Karpas-422 (cell line): Measurements from ENCODE around the gene MOB1B. TPM values are rescaled to one million over a fixed set of nuclear protein-coding genes. Genes with fewer than 3 reads are reported as not detected.
A peak's percentile ranks its signal among the peaks of the same experiment; 100 is the strongest.
"Not testable (repeated sequence)": the region's sequence is repeated elsewhere in the genome, so short reads cannot be mapped to it uniquely, and the experiment has no call there.

ENCODE experiments used
- DNase-seq: peaks from one replicate; pipeline ENCODE4 v3.0.0-alpha.2; 2015
- H2AFZ ChIP-seq: fragments of 200-600 bp; sonication (generic); 2 replicates; pipeline ENCODE4 v1.6.1; 2014; ENCODE audit warnings: antibody characterized with exemption, low read length, mixed read lengths
- H3K27ac ChIP-seq: fragments of 200-600 bp; sonication (generic); 2 replicates; pipeline ENCODE4 v1.5.1; 2014; ENCODE audit warnings: mild to moderate bottlenecking, low read length, moderate library complexity
- H3K27me3 ChIP-seq: fragments of 200-600 bp; sonication (generic); 2 replicates; pipeline ENCODE4 v1.6.1; 2014; ENCODE audit warnings: low read length, mixed read lengths
- H3K36me3 ChIP-seq: fragments of 200-600 bp; sonication (generic); 2 replicates; pipeline ENCODE4 v1.6.1; 2014; ENCODE audit warnings: low read length, mixed read lengths; ENCODE audit not compliant: insufficient read depth
- H3K4me1 ChIP-seq: fragments of 200-600 bp; sonication (generic); 2 replicates; pipeline ENCODE4 v1.6.1; 2014; ENCODE audit warnings: mild to moderate bottlenecking, low read length, mixed read lengths
- H3K4me2 ChIP-seq: fragments of 200-600 bp; sonication (generic); 2 replicates; pipeline ENCODE4 v1.6.1; 2014; ENCODE audit warnings: low read length, low read depth, mild to moderate bottlenecking; ENCODE audit not compliant: poor library complexity, severe bottlenecking
- H3K4me3 ChIP-seq: fragments of 200-600 bp; sonication (generic); 2 replicates; pipeline ENCODE4 v1.5.1; 2014; ENCODE audit warnings: mild to moderate bottlenecking, antibody characterized with exemption, low read length, mixed read lengths
- H3K79me2 ChIP-seq: fragments of 200-600 bp; sonication (generic); 2 replicates; pipeline ENCODE4 v1.6.1; 2014; ENCODE audit warnings: mild to moderate bottlenecking, low read length, mixed read lengths
- H3K9ac ChIP-seq: fragments of 200-600 bp; sonication (generic); 2 replicates; pipeline ENCODE4 v1.6.0; 2014; ENCODE audit warnings: low read length
- H3K9me2 ChIP-seq: fragments of 200-600 bp; sonication (generic), shearing (Covaris generic); replicated peaks from 2 replicates; pipeline ENCODE4 v1.6.0; 2014; ENCODE audit warnings: mild to moderate bottlenecking, low read length, moderate library complexity; ENCODE audit not compliant: insufficient read depth
- H3K9me3 ChIP-seq: fragments of 300-700, 200-600 bp; sonication (generic); 2 replicates; pipeline ENCODE4 v1.6.1; 2014; ENCODE audit warnings: low read length, mixed read lengths
- H4K20me1 ChIP-seq: fragments of 200-600 bp; sonication (generic); 2 replicates; pipeline ENCODE4 v1.6.1; 2014; ENCODE audit warnings: mild to moderate bottlenecking, antibody characterized with exemption, low read length, low read depth; ENCODE audit not compliant: insufficient read depth
- total RNA-seq: library from RNA; depleted of rRNA; stranded (reverse); fragments of >200 nt; shearing (Covaris generic); gene quantifications from 2 replicates; pipeline ENCODE4 v1.2.3, GENCODE V29; 2014; ENCODE audit warnings: low replicate concordance

MOB1B gene
- total RNA-seq, 1 experiment from 2014 or later = 55.6 TPM

GRCh38 chr4:71008196-71008595, 106.0 kb downstream of the MOB1B start:
- peak overlapping the region; percentile 73 for H3K27ac ChIP-seq
- no peak overlapping the region for H3K9ac ChIP-seq
- no peak overlapping the region for H2AFZ ChIP-seq
- H3K4me1 ChIP-seq = peaks cover 67% of the 10 kb centered on the region
- H3K4me3 ChIP-seq = no peak overlapping the region
- H3K4me2 ChIP-seq = no peak overlapping the region
- no peaks in the 10 kb centered on the region for H3K27me3 ChIP-seq
- no peaks in the 10 kb centered on the region for H3K9me2 ChIP-seq
- H3K36me3 ChIP-seq = peaks cover 26% of the 10 kb centered on the region
- no peak for DNase-seq
- no peaks in the 10 kb centered on the region for H3K9me3 ChIP-seq
- H3K79me2 ChIP-seq = peaks cover 92% of the 10 kb centered on the region
- no peaks in the 10 kb centered on the region; the same call in none of the 2 replicates for H4K20me1 ChIP-seq

DNA sequence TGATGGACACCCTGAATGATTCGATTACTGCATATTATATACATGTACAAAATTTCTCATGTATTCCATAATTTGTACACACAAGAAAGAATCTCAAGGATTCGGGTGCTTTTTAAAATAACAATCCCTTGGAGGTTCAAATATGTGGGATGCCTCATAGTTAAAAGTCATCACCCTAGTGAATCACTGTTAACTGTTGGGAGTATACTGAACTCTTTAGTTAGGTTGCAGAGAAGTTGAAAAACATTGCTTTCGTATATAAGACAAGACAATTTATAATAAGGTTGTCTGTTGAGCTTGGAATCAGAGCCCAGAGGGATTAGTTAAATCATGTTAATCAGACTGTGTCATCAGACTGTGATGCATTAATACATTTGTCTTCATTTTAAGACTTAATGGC, 106.9 kb downstream of the MOB1B start:
- Histone ChIP-seq H3K4me2 (peak overlapping the region; percentile 15), H3K9me2 (no peaks in the 10 kb centered on the region), H3K27ac (peak overlapping the region; percentile 73), H3K4me1 (peaks cover 58% of the 10 kb centered on the region), H3K4me3 (no peak overlapping the region), H2AFZ (no peak overlapping the region), H3K9ac (no peak overlapping the region), H3K79me2 (peaks cover 86% of the 10 kb centered on the region), H3K36me3 (peaks cover 26% of the 10 kb centered on the region), H3K27me3 (no peaks in the 10 kb centered on the region), H4K20me1 (no peaks in the 10 kb centered on the region; the same call in none of the 2 replicates), H3K9me3 (no peaks in the 10 kb centered on the region)
- no peak for DNase-seq

DNA sequence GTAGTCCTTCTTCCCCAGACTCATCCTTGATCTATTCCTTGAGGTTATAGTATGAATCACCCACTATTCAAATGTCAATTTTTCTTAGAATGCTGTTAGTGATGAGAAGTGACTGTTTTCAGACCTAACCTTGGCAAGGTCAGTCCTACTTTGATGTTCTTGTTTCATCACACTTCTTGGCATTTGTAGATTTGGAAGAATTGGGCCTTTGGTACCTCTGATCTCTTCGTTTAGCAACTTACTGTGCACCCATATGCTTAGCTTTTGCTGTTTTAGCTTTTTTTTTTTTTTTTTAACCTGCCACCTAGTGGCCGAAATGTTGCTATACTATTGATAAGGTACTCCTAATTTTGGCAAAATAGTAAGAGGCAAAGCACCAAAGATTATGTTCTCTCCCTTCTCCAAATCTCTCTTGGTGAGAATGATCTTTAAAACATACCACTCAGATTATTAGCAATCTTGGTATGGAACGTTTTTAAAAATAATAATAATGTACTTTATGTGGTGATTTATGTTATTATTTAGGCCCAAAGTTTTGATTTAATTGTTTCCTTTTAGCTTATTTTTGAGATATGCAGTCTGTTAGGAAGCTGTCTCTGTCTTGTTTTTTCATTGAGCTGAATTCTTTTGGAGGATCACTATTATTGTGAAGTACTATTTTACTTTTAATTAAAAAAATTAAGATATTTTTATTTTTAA, 107.9 kb downstream of the MOB1B start:
- H3K4me3 ChIP-seq = no peak overlapping the region
- no peaks in the 10 kb centered on the region; the same call in 1 of the 2 replicates for H4K20me1 ChIP-seq
- peak; percentile 87 for DNase-seq
- H3K9me3 ChIP-seq = no peaks in the 10 kb centered on the region
- H3K27ac ChIP-seq = peak overlapping the region; percentile 73
- no peaks in the 10 kb centered on the region for H3K9me2 ChIP-seq
- no peak overlapping the region for H2AFZ ChIP-seq
- 0 out of 2 replicates have a peak overlapping the region, but pooled peaks have one; percentile 0 for H3K9ac ChIP-seq
- H3K4me1 ChIP-seq = peaks cover 48% of the 10 kb centered on the region
- peak overlapping the region; percentile 15 for H3K4me2 ChIP-seq
- H3K27me3 ChIP-seq = no peaks in the 10 kb centered on the region
- peaks cover 78% of the 10 kb centered on the region for H3K79me2 ChIP-seq
- H3K36me3 ChIP-seq = peaks cover 26% of the 10 kb centered on the region

DNA sequence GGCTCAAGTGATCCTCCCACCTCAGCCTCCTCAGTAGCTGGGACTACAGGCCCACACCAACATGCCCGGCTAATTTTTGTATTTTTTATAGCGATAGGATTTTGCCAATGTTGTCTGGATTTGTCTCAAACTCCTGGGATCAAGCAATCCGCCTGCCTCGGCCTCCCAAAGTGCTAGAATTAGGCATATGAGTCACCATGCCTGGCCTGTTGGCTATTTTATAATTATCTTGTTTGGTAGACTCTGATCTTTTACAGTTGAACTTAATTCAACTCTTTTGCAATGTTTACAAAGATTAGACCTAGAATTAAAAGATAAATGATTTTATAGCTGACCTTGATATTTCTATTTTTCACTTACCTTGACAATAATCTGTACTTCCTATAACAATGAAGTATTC, 109.3 kb downstream of the MOB1B start:
- Histone ChIP-seq H3K9me3 (no peaks in the 10 kb centered on the region), H3K27me3 (no peaks in the 10 kb centered on the region), H3K79me2 (peaks cover 66% of the 10 kb centered on the region), H3K4me3 (no peak overlapping the region), H3K36me3 (peaks cover 26% of the 10 kb centered on the region), H3K9me2 (no peaks in the 10 kb centered on the region), H3K4me1 (peaks cover 36% of the 10 kb centered on the region), H4K20me1 (no peaks in the 10 kb centered on the region; the same call in 1 of the 2 replicates), H2AFZ (no peak overlapping the region), H3K27ac (no peak overlapping the region), H3K9ac (no peak overlapping the region), H3K4me2 (no peak overlapping the region)
- DNase-seq = no peak

DNA sequence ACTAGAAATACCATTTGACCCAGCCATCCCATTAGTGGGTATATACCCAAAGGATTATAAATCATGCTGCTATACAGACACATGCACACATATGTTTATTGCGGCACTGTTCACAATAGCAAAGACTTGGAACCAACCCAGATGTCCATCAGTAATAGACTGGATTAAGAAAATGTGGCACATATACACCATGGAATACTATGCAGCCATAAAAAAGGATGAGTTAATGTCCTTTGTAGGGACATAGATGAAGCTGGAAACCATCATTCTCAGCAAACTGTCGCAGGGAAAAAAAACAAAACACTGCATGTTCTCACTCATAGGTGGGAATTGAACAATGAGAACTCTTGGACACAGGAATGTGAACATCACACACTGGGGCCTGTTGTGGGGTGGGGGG, 115.2 kb downstream of the MOB1B start:
- H4K20me1 ChIP-seq, H3K9me2 ChIP-seq, H3K4me2 ChIP-seq, H3K9ac ChIP-seq, H2AFZ ChIP-seq, H3K9me3 ChIP-seq, H3K4me1 ChIP-seq, DNase-seq, H3K27ac ChIP-seq, H3K27me3 ChIP-seq, H3K4me3 ChIP-seq: not testable (repeated sequence)
- H3K36me3 ChIP-seq = peaks cover 13% of the 10 kb centered on the region; the same call in 1 of the 2 replicates
- peaks cover 52% of the 10 kb centered on the region for H3K79me2 ChIP-seq

DNA sequence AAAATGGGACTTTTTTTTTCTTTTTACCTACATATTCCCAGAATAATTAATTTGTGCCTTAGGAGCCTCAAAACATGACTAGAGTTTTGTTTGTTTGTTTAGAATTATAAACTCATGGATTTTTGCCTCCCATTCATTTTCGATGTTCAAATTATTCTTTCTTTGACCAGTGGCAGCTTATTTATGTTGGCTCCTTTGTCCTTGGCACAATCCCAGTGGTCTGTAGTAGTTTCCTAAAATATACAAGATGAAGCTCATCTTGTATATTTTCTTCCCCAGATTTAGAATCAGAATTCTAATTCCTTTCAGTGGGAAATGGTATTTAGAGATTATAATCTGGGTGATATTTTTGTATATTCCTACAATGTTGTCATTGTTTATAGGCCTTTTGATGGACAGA, 118.4 kb downstream of the MOB1B start:
- Histone ChIP-seq H3K27me3 (no peaks in the 10 kb centered on the region), H3K4me2 (no peak overlapping the region), H3K9ac (no peak overlapping the region), H3K27ac (no peak overlapping the region), H3K4me1 (no peaks in the 10 kb centered on the region), H3K9me3 (no peaks in the 10 kb centered on the region), H3K4me3 (no peak overlapping the region), H3K36me3 (peaks cover 44% of the 10 kb centered on the region; the same call in 1 of the 2 replicates), H3K9me2 (no peaks in the 10 kb centered on the region), H3K79me2 (peaks cover 73% of the 10 kb centered on the region), H2AFZ (no peak overlapping the region), H4K20me1 (peaks cover 13% of the 10 kb centered on the region)
- DNase-seq = no peak

DNA sequence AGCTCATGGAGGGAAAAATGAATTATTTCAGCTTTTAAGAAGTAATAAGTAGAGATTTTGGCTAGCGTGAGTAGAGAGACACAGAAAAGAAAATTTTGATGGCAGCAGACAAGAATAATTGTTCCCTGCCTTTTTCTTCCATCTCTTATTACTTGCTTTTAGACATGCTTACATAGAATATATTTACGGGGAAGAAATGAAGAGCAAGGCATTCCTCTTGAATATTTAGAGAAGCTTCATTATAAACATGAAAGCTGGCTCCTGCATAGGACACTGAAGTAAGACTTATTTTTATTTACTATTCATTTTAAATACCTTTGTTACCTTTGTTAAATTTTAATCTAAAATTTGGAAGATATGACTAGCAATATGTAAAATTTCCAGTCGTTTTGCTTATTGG, 123.5 kb downstream of the MOB1B start:
- Histone ChIP-seq H3K9me2 (no peaks in the 10 kb centered on the region), H3K36me3 (peaks cover 77% of the 10 kb centered on the region; the same call in 1 of the 2 replicates), H3K9me3 (no peaks in the 10 kb centered on the region), H3K4me2 (no peak overlapping the region), H2AFZ (no peak overlapping the region), H3K27ac (no peak overlapping the region), H3K4me1 (no peaks in the 10 kb centered on the region), H3K9ac (no peak overlapping the region), H3K27me3 (no peaks in the 10 kb centered on the region), H4K20me1 (peaks cover 10% of the 10 kb centered on the region), H3K79me2 (peaks cover 67% of the 10 kb centered on the region), H3K4me3 (no peak overlapping the region)
- no peak for DNase-seq

- H3K79me2 ChIP-seq = peaks cover 65% of the 10 kb centered on the region
- no peak overlapping the region for H3K4me3 ChIP-seq
- no peak overlapping the region for H2AFZ ChIP-seq
- H3K4me2 ChIP-seq = no peak overlapping the region
- H3K9me3 ChIP-seq = no peaks in the 10 kb centered on the region
- H3K4me1 ChIP-seq = no peaks in the 10 kb centered on the region
- H3K27me3 ChIP-seq = no peaks in the 10 kb centered on the region
- H3K9me2 ChIP-seq = no peaks in the 10 kb centered on the region
- peaks cover 8% of the 10 kb centered on the region; the same call in 1 of the 2 replicates for H4K20me1 ChIP-seq
- H3K36me3 ChIP-seq = peaks cover 80% of the 10 kb centered on the region; the same call in 1 of the 2 replicates
- DNase-seq = no peak
- no peak overlapping the region for H3K27ac ChIP-seq
- no peak overlapping the region for H3K9ac ChIP-seq
These were observed 123.9 kb downstream of the MOB1B start for GRCh38 chr4:71026086-71026485.
